CD14-positive monocyte (primary cell): ENCODE results near the gene MCRIP1. TPM values are rescaled to one million over a fixed set of nuclear protein-coding genes. Genes with fewer than 3 reads are reported as not detected.
A peak's percentile ranks its signal among the peaks of the same experiment; 100 is the strongest.

Source experiments
- DNase-seq, 3 donors: peaks; one replicate each; pipeline ENCODE4 v3.0.0-alpha.2; 2011 to 2022
- H2AFZ ChIP-seq: 2 replicates; pipeline ENCODE4 v1.6.0; 2012; ENCODE audit warnings: mild to moderate bottlenecking, low read depth, low read length, inconsistent platforms; ENCODE audit not compliant: insufficient read depth, poor library complexity, severe bottlenecking
- H3K27ac ChIP-seq, 2 donors: 1 replicate in 1 of 2; 2 replicates in 1 of 2; pipeline ENCODE4 v1.5.1; 2012 to 2013; ENCODE audit warnings: low read length in 2 of 2, control low read depth in 1 of 2, inconsistent platforms in 1 of 2, low read depth in 1 of 2, mild to moderate bottlenecking in 1 of 2
- H3K27me3 ChIP-seq, 2 donors: one replicate each; pipeline versions ENCODE4 v1.6.0 to v1.6.1; 2011 to 2013; ENCODE audit warnings: low read length in 2 of 2; ENCODE audit not compliant: control insufficient read depth in 2 of 2, insufficient read depth in 2 of 2
- H3K36me3 ChIP-seq, 2 donors: replicated peaks in 1 of 2; 1 replicate in 1 of 2; 2 replicates in 1 of 2; pipeline versions ENCODE4 v1.5.1 to v1.6.1; 2012 to 2013; ENCODE audit warnings: low read length in 2 of 2, control low read depth in 1 of 2, inconsistent platforms in 1 of 2, mild to moderate bottlenecking in 1 of 2; ENCODE audit not compliant: insufficient read depth in 2 of 2, control insufficient read depth in 1 of 2
- H3K4me1 ChIP-seq, 2 donors: 1 replicate in 1 of 2; 2 replicates in 1 of 2; pipeline versions ENCODE4 v1.5.1 to v1.6.1; 2012 to 2013; ENCODE audit warnings: low read length in 2 of 2, control low read depth in 1 of 2, inconsistent platforms in 1 of 2, mild to moderate bottlenecking in 1 of 2, moderate library complexity in 1 of 2; ENCODE audit not compliant: insufficient read depth in 2 of 2, control insufficient read depth in 1 of 2
- H3K4me2 ChIP-seq: replicated peaks from 2 replicates; pipeline ENCODE3; 2012; ENCODE audit warnings: low read length, moderate library complexity, mild to moderate bottlenecking; ENCODE audit not compliant: poor library complexity, severe bottlenecking; ENCODE audit errors: extremely low read depth
- H3K4me3 ChIP-seq, 3 experiments: fragments of 200-600 bp in 1 of 3; sonication (generic) in 1 of 3; replicated peaks in 1 of 3; 1 replicate in 2 of 3; 2 replicates in 1 of 3; pipeline ENCODE4 v1.5.1; 2011 to 2013; ENCODE audit warnings: low read length in 3 of 3, mild to moderate bottlenecking in 3 of 3, control low read depth in 2 of 3, low read depth in 2 of 3, inconsistent platforms in 1 of 3, moderate library complexity in 1 of 3
- H3K79me2 ChIP-seq: 2 replicates; pipeline ENCODE4 v1.6.0; 2012; ENCODE audit warnings: mild to moderate bottlenecking, control low read depth, inconsistent platforms, low read length, moderate library complexity; ENCODE audit not compliant: insufficient read depth
- H3K9ac ChIP-seq: 2 replicates; pipeline ENCODE4 v1.6.0; 2017; ENCODE audit warnings: low read length, mild to moderate bottlenecking; ENCODE audit not compliant: insufficient read depth, poor library complexity, severe bottlenecking
- H3K9me3 ChIP-seq, 2 donors: replicated peaks in 1 of 2; 1 replicate in 1 of 2; 2 replicates in 1 of 2; pipeline versions ENCODE4 v1.5.1 to v1.6.1; 2012 to 2013; ENCODE audit warnings: low read length in 2 of 2, control low read depth in 1 of 2; ENCODE audit not compliant: control insufficient read depth in 1 of 2, insufficient read depth in 1 of 2
- H4K20me1 ChIP-seq: 2 replicates; pipeline ENCODE4 v1.6.0; 2012; ENCODE audit warnings: mild to moderate bottlenecking, low read length, control low read depth, moderate library complexity; ENCODE audit not compliant: insufficient read depth
- H3K27ac Mint-ChIP-seq, 7 donors: one replicate each; pipeline ENCODE4 v1.8.0; 2020; ENCODE audit warnings: mild to moderate bottlenecking in 7 of 7, mixed read lengths in 7 of 7, moderate library complexity in 6 of 7, inconsistent platforms in 2 of 7
- H3K27me3 Mint-ChIP-seq, 3 donors: one replicate each; pipeline ENCODE4 v1.8.0; 2021 to 2022; ENCODE audit warnings: low read depth in 3 of 3, mild to moderate bottlenecking in 3 of 3, mixed read lengths in 3 of 3, moderate library complexity in 3 of 3, inconsistent platforms in 1 of 3
- H3K36me3 Mint-ChIP-seq, 2 donors: one replicate each; pipeline ENCODE4 v1.8.0; 2020; ENCODE audit warnings: mixed read lengths in 2 of 2, inconsistent platforms in 1 of 2, mild to moderate bottlenecking in 1 of 2
- H3K4me1 Mint-ChIP-seq: one replicate; pipeline ENCODE4 v1.8.0; 2020; ENCODE audit warnings: mild to moderate bottlenecking, mixed read lengths
- H3K4me3 Mint-ChIP-seq, 2 donors: one replicate each; pipeline ENCODE4 v1.8.0; 2020; ENCODE audit warnings: mild to moderate bottlenecking in 2 of 2, mixed read lengths in 2 of 2, moderate library complexity in 1 of 2
- H3K9me3 Mint-ChIP-seq, 7 donors: one replicate each; pipeline ENCODE4 v1.8.0; 2020 to 2022; ENCODE audit warnings: mixed read lengths in 7 of 7, mild to moderate bottlenecking in 6 of 7, moderate library complexity in 6 of 7, inconsistent platforms in 2 of 7
- WGBS: methylation state at CpG from one replicate; pipeline ENCODE4 v1.1.5; 2013; ENCODE audit warnings: missing lambda C conversion rate; ENCODE audit not compliant: insufficient coverage; 5-methylcytosine and 5-hydroxymethylcytosine counted together
- intact Hi-C, 2 donors: fragments of 100-400 bp; cut with micrococcal nuclease; formaldehyde crosslinking; loops; one replicate each; pipeline versions ENCODE4 v1.15.0 to v1.15.1; 2023
- polyA plus RNA-seq, 3 donors: library from polyadenylated mRNA; depleted of rRNA in 1 of 3; unstranded in 2 of 3; stranded (reverse) in 1 of 3; fragments of 300-500 nt in 2 of 3; fragments of >200 nt in 1 of 3; fragmentation: Illumina TruSeq in 2 of 3; gene quantifications; 1 replicate in 2 of 3; 2 replicates in 1 of 3; pipeline ENCODE4 v1.2.3, GENCODE V29; 2012 to 2021
- TF ChIP-seq, protein P1 (sequence below): fragments of 200-600 bp; IDR thresholded peaks from one replicate; pipeline ENCODE4 v1.8.0; 2022; ENCODE audit warnings: antibody characterized with exemption, mild to moderate bottlenecking

Gene MCRIP1
- polyA plus RNA-seq, 3 donors, result 48.4 to 63.0 (median 48.5) TPM

DNA sequence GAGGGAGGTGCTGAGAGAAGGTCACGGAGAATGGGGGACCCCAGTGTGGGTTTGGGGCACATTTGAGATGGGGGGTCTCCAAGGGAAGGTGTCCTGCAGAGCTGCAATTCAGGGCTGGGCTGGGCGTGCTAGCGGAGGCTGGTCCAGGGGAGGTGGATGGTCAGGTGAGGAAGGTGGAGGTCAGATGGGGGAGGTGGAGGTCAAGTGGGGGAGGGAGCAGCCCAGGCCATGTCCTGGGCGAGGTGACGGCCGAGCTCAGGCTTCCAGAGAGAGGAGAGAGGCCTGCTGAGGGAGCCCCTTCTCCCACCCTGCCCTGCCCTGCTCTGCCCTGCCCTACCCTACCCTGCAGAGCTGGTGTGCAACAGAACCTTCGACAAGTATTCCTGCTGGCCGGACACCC lies 22.6 kb downstream of the MCRIP1 start:
- no peak overlapping the region for H3K9ac ChIP-seq
- peaks cover 0 to 33% of the 10 kb centered on the region in 2 donors for H3K27me3 ChIP-seq
- no peak overlapping the region for H3K4me2 ChIP-seq
- no peak overlapping the region for H2AFZ ChIP-seq
- no peaks in the 10 kb centered on the region for H4K20me1 ChIP-seq
- no peaks in the 10 kb centered on the region for H3K79me2 ChIP-seq
- Mint-ChIP-seq H3K4me3 (no peak overlapping the region), H3K27ac (no peak overlapping the region), H3K9me3 (peaks cover 0 to 4% (median 2%) of the 10 kb centered on the region in 7 donors), H3K4me1 (no peaks in the 10 kb centered on the region), H3K36me3 (no peaks in the 10 kb centered on the region), H3K27me3 (peaks cover 23 to 51% (median 41%) of the 10 kb centered on the region in 3 donors)
- H3K4me1 ChIP-seq, result no peaks in the 10 kb centered on the region
- no peaks in the 10 kb centered on the region for H3K36me3 ChIP-seq
- DNase-seq, result no peak
- no peaks in the 10 kb centered on the region for H3K9me3 ChIP-seq
- TF ChIP-seq, protein P1, sequence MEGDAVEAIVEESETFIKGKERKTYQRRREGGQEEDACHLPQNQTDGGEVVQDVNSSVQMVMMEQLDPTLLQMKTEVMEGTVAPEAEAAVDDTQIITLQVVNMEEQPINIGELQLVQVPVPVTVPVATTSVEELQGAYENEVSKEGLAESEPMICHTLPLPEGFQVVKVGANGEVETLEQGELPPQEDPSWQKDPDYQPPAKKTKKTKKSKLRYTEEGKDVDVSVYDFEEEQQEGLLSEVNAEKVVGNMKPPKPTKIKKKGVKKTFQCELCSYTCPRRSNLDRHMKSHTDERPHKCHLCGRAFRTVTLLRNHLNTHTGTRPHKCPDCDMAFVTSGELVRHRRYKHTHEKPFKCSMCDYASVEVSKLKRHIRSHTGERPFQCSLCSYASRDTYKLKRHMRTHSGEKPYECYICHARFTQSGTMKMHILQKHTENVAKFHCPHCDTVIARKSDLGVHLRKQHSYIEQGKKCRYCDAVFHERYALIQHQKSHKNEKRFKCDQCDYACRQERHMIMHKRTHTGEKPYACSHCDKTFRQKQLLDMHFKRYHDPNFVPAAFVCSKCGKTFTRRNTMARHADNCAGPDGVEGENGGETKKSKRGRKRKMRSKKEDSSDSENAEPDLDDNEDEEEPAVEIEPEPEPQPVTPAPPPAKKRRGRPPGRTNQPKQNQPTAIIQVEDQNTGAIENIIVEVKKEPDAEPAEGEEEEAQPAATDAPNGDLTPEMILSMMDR, result no peak
- H3K4me3 ChIP-seq, result no peak overlapping the region
- WGBS, result 85% methylated on average over 1 of the region's 8 CpGs
- H3K27ac ChIP-seq, result no peak overlapping the region
- intact Hi-C loops, result no loop called here

DNA sequence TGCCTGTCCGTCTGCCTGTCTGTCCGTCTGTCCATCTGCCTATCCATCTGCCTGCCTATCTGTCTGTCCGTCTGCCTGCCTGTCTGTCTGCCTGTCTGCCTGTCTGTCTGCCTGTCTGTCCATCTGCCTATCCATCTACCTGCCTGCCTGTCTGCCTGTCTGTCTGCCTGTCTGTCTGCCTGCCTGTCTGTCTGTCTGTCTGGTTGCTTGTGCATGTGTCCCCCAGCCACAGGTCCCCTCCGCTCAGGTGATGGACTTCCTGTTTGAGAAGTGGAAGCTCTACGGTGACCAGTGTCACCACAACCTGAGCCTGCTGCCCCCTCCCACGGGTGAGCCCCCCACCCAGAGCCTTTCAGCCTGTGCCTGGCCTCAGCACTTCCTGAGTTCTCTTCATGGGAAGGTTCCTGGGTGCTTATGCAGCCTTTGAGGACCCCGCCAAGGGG lies 23.5 kb downstream of the MCRIP1 start:
- TF ChIP-seq, protein P1, result no peak
- Histone ChIP-seq H3K4me3 (no peak overlapping the region), H3K79me2 (no peaks in the 10 kb centered on the region), H3K36me3 (no peaks in the 10 kb centered on the region), H3K27ac (no peak overlapping the region), H4K20me1 (no peaks in the 10 kb centered on the region), H3K27me3 (peaks cover 1 to 42% of the 10 kb centered on the region in 2 donors), H3K4me1 (no peaks in the 10 kb centered on the region), H3K9me3 (no peaks in the 10 kb centered on the region), H2AFZ (no peak overlapping the region), H3K4me2 (no peak overlapping the region), H3K9ac (no peak overlapping the region)
- Mint-ChIP-seq H3K9me3 (peaks cover 0 to 4% (median 2%) of the 10 kb centered on the region in 7 donors), H3K4me1 (no peaks in the 10 kb centered on the region), H3K27me3 (peaks cover 27 to 60% (median 49%) of the 10 kb centered on the region in 3 donors), H3K27ac (peak overlapping the region in 3 of 7 donors; percentile 27 to 60 (median 47)), H3K36me3 (no peaks in the 10 kb centered on the region), H3K4me3 (peak overlapping the region in 1 of 2 donors; percentile 13)
- 65% methylated on average over 7 of the region's 7 CpGs for WGBS
- intact Hi-C loops, result no loop called here
- no peak for DNase-seq
